ENCODE data around the gene CSTF2.
"Not testable (repeated sequence)": the region's sequence is repeated elsewhere in the genome, so short reads cannot be mapped to it uniquely, and the experiment has no call there.

Gene CSTF2

GRCh38 chrX:100819837-100820666 lies at the start of gene CSTF2:
CSTF2 (plus strand) TSS chrX:100820391; CDS start chrX:100820417, 26 bp downstream.
- DNase-seq: peak; percentile 73

- DNase-seq: not testable (repeated sequence)
Observed at GRCh38 chrX:100796371-100796770, 23.8 kb upstream of the CSTF2 start.

GRCh38 chrX:100797359-100797758 lies 22.8 kb upstream of the CSTF2 start:
- no peak for DNase-seq

- no peak for DNase-seq
Observed at GRCh38 chrX:100798484-100799214, 21.5 kb upstream of the CSTF2 start.

GRCh38 chrX:100802843-100803242 lies 17.3 kb upstream of the CSTF2 start:
- DNase-seq: no peak

GRCh38 chrX:100804780-100805179 lies 15.4 kb upstream of the CSTF2 start:
- DNase-seq: no peak

GRCh38 chrX:100808265-100808664 lies 11.9 kb upstream of the CSTF2 start:
- not testable (repeated sequence) for DNase-seq

GRCh38 chrX:100812216-100813158 lies 7.7 kb upstream of the CSTF2 start:
- DNase-seq: no peak

- no peak for DNase-seq
Observed at GRCh38 chrX:100817340-100817739, 2.9 kb upstream of the CSTF2 start.

GRCh38 chrX:100819534-100819836 lies 706 bp upstream of the CSTF2 start:
- DNase-seq: no peak

- no peak for DNase-seq
Observed at GRCh38 chrX:100829730-100830129, 9.5 kb downstream of the CSTF2 start.

GRCh38 chrX:100830143-100830542 lies 10.0 kb downstream of the CSTF2 start:
- no peak for DNase-seq

GRCh38 chrX:100830547-100830946 lies 10.4 kb downstream of the CSTF2 start:
- no peak for DNase-seq

GRCh38 chrX:100831219-100831946 lies 11.2 kb downstream of the CSTF2 start:
- DNase-seq: no peak

GRCh38 chrX:100850317-100850716 lies 30.1 kb downstream of the CSTF2 start:
- no peak for DNase-seq

- no peak for DNase-seq
Observed at GRCh38 chrX:100852810-100853209, 32.6 kb downstream of the CSTF2 start.

GRCh38 chrX:100863326-100863864 lies 43.2 kb downstream of the CSTF2 start:
- DNase-seq: no peak

GRCh38 chrX:100864657-100865391 lies 44.6 kb downstream of the CSTF2 start:
- no peak for DNase-seq

- DNase-seq: no peak
Observed at GRCh38 chrX:100868273-100868672, 48.1 kb downstream of the CSTF2 start.

GRCh38 chrX:100870527-100870926 lies 50.3 kb downstream of the CSTF2 start:
- no peak for DNase-seq
